ENCODE results near the gene YIPF2. TPM values are rescaled to one million over a fixed set of nuclear protein-coding genes. Genes with fewer than 3 reads are reported as not detected.
A peak's percentile ranks its signal among the peaks of the same experiment; 100 is the strongest.

Gene YIPF2
- total and polyA plus RNA-seq, 8 donors, result 0.58 to 72.3 (median 28.6) TPM

DNA sequence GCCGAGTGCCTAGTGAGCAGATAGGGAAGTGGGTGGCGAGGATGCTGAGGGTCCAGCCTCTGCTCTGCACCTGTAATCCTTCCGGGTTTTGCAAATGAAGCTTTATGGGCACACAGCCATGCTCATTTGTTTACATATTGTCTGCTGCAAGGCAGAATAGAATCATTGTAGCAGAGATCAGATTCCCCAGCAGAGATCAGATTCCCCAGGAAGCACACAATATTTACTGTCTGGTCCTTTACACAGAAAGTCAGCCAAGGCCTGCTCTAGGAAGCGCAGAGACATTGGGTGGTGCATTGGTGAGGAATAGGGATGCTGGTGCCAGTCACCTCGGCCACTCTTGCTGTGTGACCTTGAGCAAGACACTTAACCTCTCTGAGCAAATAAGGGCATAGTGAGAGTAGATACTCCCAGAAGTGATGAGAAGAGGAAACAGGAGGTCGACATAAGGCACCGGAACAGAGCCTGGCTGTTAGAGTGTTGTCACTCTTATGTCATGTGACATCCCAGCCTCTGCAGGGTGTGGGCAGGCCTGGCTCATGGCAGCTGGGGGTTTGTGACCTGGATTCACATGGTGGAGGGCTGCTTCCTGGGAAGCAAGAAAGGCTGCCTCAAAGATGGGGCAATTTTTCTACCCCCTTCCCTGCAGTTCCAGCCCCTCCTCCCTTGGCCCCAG lies 31.4 kb downstream of the YIPF2 start:
- H3K36me3 ChIP-seq, result no peaks in the 10 kb centered on the region
- no peak for TF ChIP-seq POLR2AphosphoS5 (IDR thresholded peaks at IDR 0.05)
- no peak for TF ChIP-seq EP300 (IDR thresholded peaks at IDR 0.05)
- TF ChIP-seq, protein P1, sequence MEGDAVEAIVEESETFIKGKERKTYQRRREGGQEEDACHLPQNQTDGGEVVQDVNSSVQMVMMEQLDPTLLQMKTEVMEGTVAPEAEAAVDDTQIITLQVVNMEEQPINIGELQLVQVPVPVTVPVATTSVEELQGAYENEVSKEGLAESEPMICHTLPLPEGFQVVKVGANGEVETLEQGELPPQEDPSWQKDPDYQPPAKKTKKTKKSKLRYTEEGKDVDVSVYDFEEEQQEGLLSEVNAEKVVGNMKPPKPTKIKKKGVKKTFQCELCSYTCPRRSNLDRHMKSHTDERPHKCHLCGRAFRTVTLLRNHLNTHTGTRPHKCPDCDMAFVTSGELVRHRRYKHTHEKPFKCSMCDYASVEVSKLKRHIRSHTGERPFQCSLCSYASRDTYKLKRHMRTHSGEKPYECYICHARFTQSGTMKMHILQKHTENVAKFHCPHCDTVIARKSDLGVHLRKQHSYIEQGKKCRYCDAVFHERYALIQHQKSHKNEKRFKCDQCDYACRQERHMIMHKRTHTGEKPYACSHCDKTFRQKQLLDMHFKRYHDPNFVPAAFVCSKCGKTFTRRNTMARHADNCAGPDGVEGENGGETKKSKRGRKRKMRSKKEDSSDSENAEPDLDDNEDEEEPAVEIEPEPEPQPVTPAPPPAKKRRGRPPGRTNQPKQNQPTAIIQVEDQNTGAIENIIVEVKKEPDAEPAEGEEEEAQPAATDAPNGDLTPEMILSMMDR (IDR thresholded peaks at IDR 0.05), result no peak
- no peak for TF ChIP-seq POLR2A (IDR thresholded peaks at IDR 0.05)
- no peak overlapping the region for H3K4me3 ChIP-seq
- H3K4me1 ChIP-seq, result peaks cover 13 to 93% (median 49%) of the 10 kb centered on the region in 4 donors
- peak in 1 of 2 donors; percentile 42 for DNase-seq
- 50 to 69% (median 54%) methylated on average over 4 to 7 of the region's 7 CpGs for WGBS, 5 donors
- no peaks in the 10 kb centered on the region for H3K9me3 ChIP-seq
- no peak overlapping the region for H3K27ac ChIP-seq
- H3K27me3 ChIP-seq, result no peaks in the 10 kb centered on the region
- intact Hi-C loops (cut with DNase I; ENCODE audit: low total_unique reads), result no loop called here

DNA sequence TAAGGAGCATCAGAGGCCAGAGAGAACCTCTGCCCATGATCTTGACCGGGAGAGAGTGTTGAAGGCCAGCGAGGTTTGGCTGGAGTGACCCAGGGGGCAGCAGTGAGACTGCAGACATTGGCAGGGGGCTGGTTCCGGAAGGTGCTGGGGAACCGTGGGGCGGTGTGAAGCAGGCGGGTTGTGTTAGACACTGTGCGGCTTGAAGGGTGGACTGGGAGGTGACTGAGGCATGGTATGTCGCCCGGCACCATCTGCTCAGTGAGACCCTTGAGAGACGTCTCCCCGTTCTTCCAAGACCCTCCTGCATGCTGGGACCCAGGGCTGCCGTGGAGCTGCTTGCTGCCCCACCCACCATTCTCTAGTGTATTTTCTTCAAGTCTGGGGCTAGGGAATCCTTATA lies 32.5 kb downstream of the YIPF2 start:
- H3K27me3 ChIP-seq, result no peaks in the 10 kb centered on the region
- H3K4me1 ChIP-seq, result peaks cover 24 to 95% (median 55%) of the 10 kb centered on the region in 4 donors
- TF ChIP-seq, protein P1 (IDR thresholded peaks at IDR 0.05), result no peak
- TF ChIP-seq POLR2A (IDR thresholded peaks at IDR 0.05) (no peak), POLR2AphosphoS5 (IDR thresholded peaks at IDR 0.05) (no peak), EP300 (IDR thresholded peaks at IDR 0.05) (no peak)
- H3K4me3 ChIP-seq, result no peak overlapping the region
- H3K9me3 ChIP-seq, result no peaks in the 10 kb centered on the region
- WGBS, 5 donors, result 85 to 88% (median 87%) methylated on average over 10 to 12 of the region's 12 CpGs
- no peak for DNase-seq
- no peak overlapping the region for H3K27ac ChIP-seq
- intact Hi-C loops (cut with DNase I; ENCODE audit: low total_unique reads), result no loop called here
- no peaks in the 10 kb centered on the region for H3K36me3 ChIP-seq

DNA sequence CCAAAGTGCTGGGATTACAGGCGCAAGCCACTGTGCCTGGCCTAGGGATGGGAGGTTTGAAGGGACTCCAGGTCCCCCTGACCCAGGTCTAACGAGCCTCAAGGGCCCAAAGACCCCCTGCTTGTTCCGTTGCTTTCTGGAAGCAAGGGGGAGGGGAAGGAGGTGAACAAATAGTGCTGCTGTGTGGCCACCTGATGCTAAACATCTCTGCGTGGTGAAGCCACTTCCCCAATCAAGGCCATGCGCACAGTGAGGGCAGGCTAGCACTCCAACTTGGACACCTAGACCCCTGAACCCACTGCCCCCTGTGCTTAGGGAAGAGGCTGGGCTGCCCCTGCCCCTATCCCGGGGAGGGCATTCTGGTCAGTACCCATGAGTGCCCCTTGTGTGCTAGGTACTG lies 33.1 kb downstream of the YIPF2 start:
- 72 to 92% (median 87%) methylated on average over 5 to 6 of the region's 6 CpGs for WGBS, 5 donors
- no peaks in the 10 kb centered on the region for H3K9me3 ChIP-seq
- no peaks in the 10 kb centered on the region for H3K27me3 ChIP-seq
- no peak for TF ChIP-seq EP300 (IDR thresholded peaks at IDR 0.05)
- TF ChIP-seq, protein P1 (IDR thresholded peaks at IDR 0.05), result no peak
- no peak for TF ChIP-seq POLR2AphosphoS5 (IDR thresholded peaks at IDR 0.05)
- no peak for TF ChIP-seq POLR2A (IDR thresholded peaks at IDR 0.05)
- H3K36me3 ChIP-seq, result no peaks in the 10 kb centered on the region
- peaks cover 26 to 92% (median 57%) of the 10 kb centered on the region in 4 donors for H3K4me1 ChIP-seq
- no peak overlapping the region for H3K4me3 ChIP-seq
- DNase-seq, result no peak
- no peak overlapping the region for H3K27ac ChIP-seq
- intact Hi-C loops (cut with DNase I; ENCODE audit: low total_unique reads), result no loop called here

DNA sequence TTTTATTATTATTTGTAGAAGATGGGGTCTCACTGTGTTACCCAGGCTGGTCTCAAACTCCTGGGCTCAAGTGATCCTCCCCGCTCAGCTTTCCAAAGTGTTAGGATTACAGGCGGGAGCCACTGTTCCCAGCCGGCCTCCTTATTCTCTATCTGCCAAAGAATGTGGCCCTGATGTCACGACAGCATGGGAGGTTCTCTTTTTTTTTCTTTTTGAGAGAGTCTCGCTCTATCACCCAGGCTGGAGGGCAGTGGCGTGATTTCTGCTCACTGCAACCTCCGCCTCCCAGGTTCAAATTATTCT lies 33.6 kb downstream of the YIPF2 start:
- Histone ChIP-seq H3K27ac (no peak overlapping the region), H3K36me3 (no peaks in the 10 kb centered on the region), H3K4me1 (peaks cover 26 to 87% (median 56%) of the 10 kb centered on the region in 4 donors), H3K9me3 (no peaks in the 10 kb centered on the region), H3K4me3 (no peak overlapping the region), H3K27me3 (no peaks in the 10 kb centered on the region)
- no peak for TF ChIP-seq POLR2AphosphoS5 (IDR thresholded peaks at IDR 0.05)
- TF ChIP-seq, protein P1 (IDR thresholded peaks at IDR 0.05), result no peak
- TF ChIP-seq POLR2A (IDR thresholded peaks at IDR 0.05), result no peak
- no peak for TF ChIP-seq EP300 (IDR thresholded peaks at IDR 0.05)
- intact Hi-C loops (cut with DNase I; ENCODE audit: low total_unique reads), result no loop called here
- DNase-seq, result no peak
- 86 to 97% (median 93%) methylated on average over 7 of the region's 7 CpGs for WGBS, 5 donors
